Mucosa of rectum (tissue), 2 donors: ENCODE measurements around the gene TSPAN7.
A peak's percentile ranks its signal among the peaks of the same experiment; 100 is the strongest.

Experiments
- H3K27ac ChIP-seq, 2 donors: one replicate each; pipeline ENCODE4 v1.7.0; 2013; ENCODE audit warnings: inconsistent platforms in 2 of 2, low read depth in 2 of 2, low read length in 2 of 2
- H3K27me3 ChIP-seq, 2 donors: one replicate each; pipeline ENCODE4 v1.7.0; 2013; ENCODE audit warnings: low read length in 2 of 2; ENCODE audit not compliant: control insufficient read depth in 2 of 2, insufficient read depth in 2 of 2
- H3K36me3 ChIP-seq, 2 donors: one replicate each; pipeline ENCODE4 v1.7.0; 2013; ENCODE audit warnings: low read length in 2 of 2; ENCODE audit not compliant: control insufficient read depth in 2 of 2, insufficient read depth in 2 of 2
- H3K4me1 ChIP-seq, 2 donors: one replicate each; pipeline ENCODE4 v1.7.0; 2013; ENCODE audit warnings: low read length in 2 of 2, mild to moderate bottlenecking in 1 of 2; ENCODE audit not compliant: control insufficient read depth in 2 of 2, insufficient read depth in 2 of 2
- H3K4me3 ChIP-seq, 2 donors: one replicate each; pipeline ENCODE4 v1.7.0; 2013; ENCODE audit warnings: low read length in 2 of 2
- H3K9ac ChIP-seq, 2 donors: one replicate each; pipeline ENCODE4 v1.7.0; 2013; ENCODE audit warnings: low read length in 2 of 2, low read depth in 1 of 2, mild to moderate bottlenecking in 1 of 2
- H3K9me3 ChIP-seq, 2 donors: one replicate each; pipeline ENCODE4 v1.7.0; 2013; ENCODE audit warnings: low read length in 2 of 2; ENCODE audit not compliant: control insufficient read depth in 2 of 2
- donor health status: healthy.
- donor health status: Normal muscosa, but diverticular disease.

Gene TSPAN7

DNA sequence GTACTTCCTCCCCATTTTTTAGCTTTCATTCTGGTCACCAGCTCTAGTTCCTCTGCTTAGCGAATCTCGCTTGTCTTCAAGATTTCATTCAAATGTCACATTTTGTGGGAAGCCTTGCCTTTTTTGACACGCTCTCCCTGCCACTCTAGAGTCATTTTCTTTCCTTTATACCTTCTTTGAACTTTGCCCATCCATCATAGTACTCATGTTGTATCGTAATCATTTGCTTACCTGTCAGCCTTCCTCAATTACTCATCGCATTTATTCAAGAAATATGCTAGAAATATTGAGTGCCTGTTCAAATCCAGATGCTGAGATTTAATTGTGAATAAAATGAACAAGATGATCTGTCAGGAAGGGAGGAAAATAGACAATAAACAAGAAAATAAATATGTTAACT lies 21.8 kb downstream of the TSPAN7 start:
- H3K4me3 ChIP-seq: no peak overlapping the region
- peaks cover 0 to 6% of the 10 kb centered on the region in 2 donors for H3K4me1 ChIP-seq
- no peaks in the 10 kb centered on the region for H3K27me3 ChIP-seq
- no peak overlapping the region for H3K9ac ChIP-seq
- peak overlapping the region in 1 of 2 donors; percentile 5 for H3K27ac ChIP-seq
- H3K9me3 ChIP-seq: no peaks in the 10 kb centered on the region
- H3K36me3 ChIP-seq: no peaks in the 10 kb centered on the region

DNA sequence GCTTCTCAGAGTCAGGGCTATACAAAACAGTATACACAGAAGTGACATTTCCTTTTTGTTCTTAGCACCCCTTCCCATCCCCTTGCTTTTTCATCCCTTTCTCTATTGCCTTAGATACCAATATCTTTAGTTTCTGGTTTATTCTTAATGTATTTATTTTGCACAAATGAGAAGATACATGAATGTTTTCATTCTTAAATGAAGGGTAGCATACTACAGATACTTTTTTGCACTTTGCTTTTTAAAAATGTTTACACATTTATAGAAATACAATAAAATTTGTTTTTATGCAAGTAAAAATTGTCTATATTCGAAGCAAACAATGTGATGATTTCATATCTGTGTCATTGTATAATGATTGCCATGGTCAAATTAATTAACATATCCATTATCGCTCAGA lies 33.1 kb downstream of the TSPAN7 start:
- Histone ChIP-seq H3K27me3 (no peaks in the 10 kb centered on the region), H3K9ac (no peak overlapping the region), H3K9me3 (no peaks in the 10 kb centered on the region), H3K27ac (no peak overlapping the region), H3K4me3 (no peak overlapping the region), H3K36me3 (no peaks in the 10 kb centered on the region), H3K4me1 (no peaks in the 10 kb centered on the region)

DNA sequence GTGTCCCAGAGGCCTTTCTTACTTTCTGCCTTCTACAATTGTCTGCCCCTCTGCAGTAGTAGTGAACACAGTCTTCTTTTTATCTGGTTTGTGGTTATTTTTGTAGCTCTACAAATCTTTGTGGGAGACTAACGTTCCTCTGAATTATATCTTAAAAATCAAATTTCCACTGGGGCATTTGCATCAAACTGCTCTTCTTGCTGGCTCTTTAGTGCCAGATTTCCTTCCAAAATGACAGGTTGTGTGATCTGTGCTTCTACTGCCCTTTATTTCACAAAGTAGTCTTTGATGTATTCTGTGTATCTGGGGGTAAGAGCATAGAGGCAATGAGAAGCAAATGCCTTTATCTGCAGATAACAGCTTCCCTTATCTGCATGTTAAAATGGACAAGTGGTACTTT lies 34.5 kb downstream of the TSPAN7 start:
- H3K27me3 ChIP-seq: no peaks in the 10 kb centered on the region
- no peak overlapping the region for H3K27ac ChIP-seq
- no peaks in the 10 kb centered on the region for H3K9me3 ChIP-seq

DNA sequence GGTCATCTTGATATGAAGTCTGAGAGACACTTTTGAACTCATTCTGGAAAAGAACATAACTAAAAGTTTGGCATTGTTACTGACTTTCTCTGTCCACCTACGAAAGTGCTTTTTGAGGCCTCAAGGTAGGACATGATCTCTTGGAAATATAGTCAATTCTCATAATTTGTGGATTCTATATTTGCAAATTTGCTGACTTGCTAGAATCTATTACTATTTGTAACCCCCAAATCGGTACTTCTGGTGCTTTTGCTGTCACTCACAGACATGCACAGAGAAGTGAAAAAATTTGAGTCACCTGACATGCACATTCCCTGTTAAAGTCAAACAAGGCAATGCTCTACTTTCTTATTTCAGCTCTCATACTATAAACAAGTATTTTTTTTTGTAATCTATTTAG lies 35.6 kb downstream of the TSPAN7 start:
- Histone ChIP-seq H3K27me3 (no peaks in the 10 kb centered on the region), H3K9ac (no peak overlapping the region), H3K27ac (no peak overlapping the region), H3K4me1 (no peaks in the 10 kb centered on the region), H3K9me3 (no peaks in the 10 kb centered on the region), H3K4me3 (no peak overlapping the region), H3K36me3 (no peaks in the 10 kb centered on the region)

More for the DNA sequence above, 34.5 kb downstream of the TSPAN7 start:
- Histone ChIP-seq H3K36me3 (no peaks in the 10 kb centered on the region), H3K9ac (no peak overlapping the region), H3K4me1 (no peaks in the 10 kb centered on the region), H3K4me3 (no peak overlapping the region)

DNA sequence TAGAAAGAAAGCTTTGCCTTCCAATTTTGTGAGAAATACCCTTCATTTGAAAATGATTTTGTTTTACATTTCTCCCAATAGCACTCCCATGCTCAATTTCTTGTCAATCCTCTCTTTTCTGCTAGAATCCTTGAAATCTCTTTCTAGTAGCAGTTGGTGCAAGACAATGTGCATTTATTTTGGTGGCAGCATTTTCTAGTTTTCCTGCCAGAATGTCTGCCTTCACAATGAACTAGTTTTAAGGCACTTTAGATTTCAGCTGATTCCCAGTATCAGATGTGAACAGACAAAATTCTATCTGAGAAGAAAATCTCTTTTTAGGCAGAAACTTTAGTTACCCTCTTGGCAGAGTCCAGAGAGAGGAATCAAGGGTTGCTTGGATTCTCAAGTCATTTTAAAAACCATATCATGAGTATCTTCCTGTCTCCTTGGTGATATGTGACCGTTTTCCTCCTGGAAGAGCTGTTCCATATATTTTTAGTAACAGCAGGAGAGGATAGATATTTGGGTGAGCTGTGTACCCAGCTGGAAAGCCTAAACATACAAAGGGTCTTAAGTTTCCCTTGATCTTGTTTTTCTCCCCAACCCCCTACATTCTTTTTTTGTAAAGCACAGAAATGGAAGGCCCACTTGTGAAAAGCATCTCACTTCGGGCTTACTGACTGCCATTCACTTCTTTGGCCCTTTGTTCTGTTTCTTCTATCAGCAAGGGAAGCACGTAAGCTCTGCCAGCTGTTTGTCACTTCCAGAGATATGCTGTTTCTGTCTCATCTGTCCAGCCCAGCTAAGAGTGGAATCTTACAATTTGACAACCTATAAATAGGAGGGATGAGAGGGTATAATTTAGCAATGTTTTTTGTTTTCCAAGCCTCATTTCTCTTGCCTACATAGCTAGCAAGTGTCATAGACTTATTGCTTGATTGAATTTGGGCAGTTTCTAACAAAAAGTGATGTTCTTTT lies 38.7 kb downstream of the TSPAN7 start:
- Histone ChIP-seq H3K4me3 (no peak overlapping the region), H3K9ac (no peak overlapping the region), H3K4me1 (no peaks in the 10 kb centered on the region), H3K27ac (no peak overlapping the region), H3K9me3 (no peaks in the 10 kb centered on the region), H3K36me3 (no peaks in the 10 kb centered on the region), H3K27me3 (no peaks in the 10 kb centered on the region)

DNA sequence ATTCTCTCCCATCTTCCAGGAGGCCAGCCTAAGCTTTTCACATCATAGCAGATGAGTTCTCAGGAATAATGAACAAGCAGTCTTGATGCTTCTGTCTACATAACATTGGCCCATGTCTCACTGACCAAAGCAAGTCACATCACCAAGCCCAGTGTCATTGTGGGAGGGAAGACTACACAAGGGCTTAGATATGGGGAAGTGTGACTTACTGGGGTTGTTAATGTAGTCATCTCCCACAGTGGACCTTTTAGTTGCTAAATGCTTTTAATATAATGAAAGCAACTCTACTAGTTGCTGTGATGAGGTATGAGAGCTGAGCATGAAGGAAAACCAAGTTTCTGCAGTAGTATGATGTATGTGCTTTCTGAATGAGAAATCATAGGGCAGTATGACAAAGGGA lies 40.5 kb downstream of the TSPAN7 start:
- Histone ChIP-seq H3K9ac (no peak overlapping the region), H3K27me3 (no peaks in the 10 kb centered on the region), H3K4me3 (no peak overlapping the region), H3K36me3 (no peaks in the 10 kb centered on the region), H3K27ac (no peak overlapping the region), H3K9me3 (no peaks in the 10 kb centered on the region), H3K4me1 (no peaks in the 10 kb centered on the region)

DNA sequence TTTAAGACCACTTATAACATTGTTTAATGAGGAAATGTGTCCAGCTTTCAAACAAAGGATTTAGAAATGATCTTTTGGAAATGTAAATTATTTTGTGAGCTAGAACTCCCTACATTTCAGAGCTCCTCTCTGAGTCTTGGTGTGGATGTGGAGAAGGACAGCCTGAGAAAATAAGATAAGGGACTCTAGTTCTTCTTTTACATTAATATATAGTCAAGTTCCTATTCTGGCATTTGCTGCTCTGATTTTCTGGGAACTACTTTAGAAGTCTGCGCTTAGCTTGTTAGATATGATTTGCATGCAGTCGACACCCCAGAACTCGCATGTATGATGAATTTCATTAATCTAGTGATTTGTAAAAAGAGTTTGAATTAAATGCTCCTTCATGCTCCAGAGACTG lies 45.5 kb downstream of the TSPAN7 start:
- Histone ChIP-seq H3K4me1 (no peaks in the 10 kb centered on the region), H3K36me3 (no peaks in the 10 kb centered on the region), H3K27ac (no peak overlapping the region), H3K9ac (no peak overlapping the region), H3K4me3 (no peak overlapping the region), H3K9me3 (no peaks in the 10 kb centered on the region), H3K27me3 (peaks cover 2 to 5% of the 10 kb centered on the region in 2 donors)

DNA sequence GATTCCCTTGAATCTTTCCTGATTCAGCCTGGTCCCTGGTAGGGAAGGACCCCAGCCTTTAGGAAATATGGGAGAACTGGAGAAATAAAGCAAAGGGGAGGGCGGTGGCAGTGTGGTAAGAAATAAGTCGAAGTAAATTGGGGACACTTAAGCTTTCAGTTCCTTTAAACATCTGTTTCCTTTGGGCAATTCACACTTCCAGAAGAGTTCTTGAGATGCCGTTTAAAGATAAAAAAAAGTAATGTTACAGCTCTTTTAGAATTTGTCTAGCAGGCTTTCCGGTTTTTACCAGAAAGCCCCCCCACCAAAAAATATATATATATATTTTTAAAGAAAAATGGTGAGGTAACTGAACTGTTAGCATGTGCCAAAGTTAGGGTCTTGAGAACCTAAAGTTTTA lies 46.6 kb downstream of the TSPAN7 start:
- H3K4me1 ChIP-seq: no peaks in the 10 kb centered on the region
- no peaks in the 10 kb centered on the region for H3K9me3 ChIP-seq
- peaks cover 2 to 5% of the 10 kb centered on the region in 2 donors for H3K27me3 ChIP-seq
- H3K4me3 ChIP-seq: no peak overlapping the region
- H3K9ac ChIP-seq: no peak overlapping the region
- H3K27ac ChIP-seq: no peak overlapping the region
- no peaks in the 10 kb centered on the region for H3K36me3 ChIP-seq

DNA sequence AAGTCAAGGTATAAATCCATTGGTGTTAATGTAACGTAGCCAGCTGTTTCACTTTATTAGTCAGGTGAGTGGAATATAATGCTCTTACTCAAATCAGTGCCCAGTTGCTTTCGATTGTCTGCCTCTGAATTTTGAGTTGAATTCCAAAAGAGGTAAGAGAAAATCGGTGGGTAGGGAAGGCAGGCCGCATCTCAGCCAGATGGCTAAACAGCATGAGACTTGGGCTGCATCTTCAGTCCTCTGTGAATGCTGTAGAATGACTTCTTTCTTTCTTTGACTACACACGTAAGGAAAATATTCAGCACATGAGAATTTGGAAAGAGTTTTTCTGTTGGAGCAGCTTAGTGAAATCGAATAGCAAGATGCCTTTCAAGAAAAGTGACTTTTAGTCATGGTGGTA lies 49.5 kb downstream of the TSPAN7 start:
- Histone ChIP-seq H3K36me3 (no peaks in the 10 kb centered on the region), H3K27ac (no peak overlapping the region), H3K9ac (no peak overlapping the region), H3K27me3 (peaks cover 3 to 5% of the 10 kb centered on the region in 2 donors), H3K4me1 (no peaks in the 10 kb centered on the region), H3K4me3 (no peak overlapping the region), H3K9me3 (no peaks in the 10 kb centered on the region)

DNA sequence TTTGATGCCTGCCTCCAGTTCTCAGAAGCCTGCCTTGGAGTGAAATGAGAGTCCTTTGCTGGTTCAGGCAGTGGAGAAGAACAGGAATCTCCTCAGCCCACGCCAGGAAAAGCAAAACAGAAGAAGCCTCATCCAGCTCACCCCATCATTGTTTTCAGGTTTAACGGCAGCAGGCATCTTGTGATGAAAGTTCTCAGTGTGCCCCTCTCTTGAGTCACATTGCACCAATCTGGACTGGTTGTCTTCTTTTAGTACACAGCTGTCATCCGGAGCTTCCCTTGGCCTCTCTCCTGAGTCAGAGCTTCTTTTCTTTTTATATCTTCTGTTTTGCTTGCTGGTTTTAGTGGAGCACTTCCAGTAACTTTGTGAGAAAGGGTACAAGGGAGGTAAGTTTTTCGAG lies 50.9 kb downstream of the TSPAN7 start:
- Histone ChIP-seq H3K27ac (no peak overlapping the region), H3K4me3 (no peak overlapping the region), H3K4me1 (no peaks in the 10 kb centered on the region), H3K9ac (no peak overlapping the region), H3K27me3 (peaks cover 5% of the 10 kb centered on the region in 2 donors), H3K9me3 (no peaks in the 10 kb centered on the region), H3K36me3 (no peaks in the 10 kb centered on the region)
